GM23248 (cell line): ENCODE results near the gene GTPBP10.
"Not testable (repeated sequence)": the region's sequence is repeated elsewhere in the genome, so short reads cannot be mapped to it uniquely, and the experiment has no call there.

Source experiments
- EZH2 ChIP-seq: fragments of 200-600 bp; sonication (generic); IDR thresholded peaks from 2 replicates; pipeline ENCODE4 v1.6.1; 2018; ENCODE audit warnings: antibody characterized with exemption, mild to moderate bottlenecking; ENCODE audit not compliant: insufficient read depth, poor library complexity, severe bottlenecking
- EZH2phosphoT487 ChIP-seq: fragments of 200-600 bp; sonication (generic); IDR thresholded peaks from 2 replicates; pipeline ENCODE4 v1.6.1; 2018; ENCODE audit warnings: antibody characterized with exemption, moderate library complexity, mild to moderate bottlenecking, low read depth; ENCODE audit not compliant: insufficient read depth

- not testable (repeated sequence) for TF ChIP-seq EZH2, EZH2phosphoT487
These were observed 11.6 kb upstream of the GTPBP10 start for GRCh38 chr7:90334926-90335325.
